GM18873 (cell line): Measurements from ENCODE around the gene SEMA3A.

Experiments used
- ATAC-seq: cut with Tn5 transposase; IDR thresholded peaks from one replicate; pipeline ENCODE4 v1.9.1; 2021; ENCODE audit warnings: mild to moderate bottlenecking, moderate library complexity, moderate number of reproducible peaks; ENCODE audit not compliant: unreplicated experiment, low FRiP score

Gene SEMA3A

DNA sequence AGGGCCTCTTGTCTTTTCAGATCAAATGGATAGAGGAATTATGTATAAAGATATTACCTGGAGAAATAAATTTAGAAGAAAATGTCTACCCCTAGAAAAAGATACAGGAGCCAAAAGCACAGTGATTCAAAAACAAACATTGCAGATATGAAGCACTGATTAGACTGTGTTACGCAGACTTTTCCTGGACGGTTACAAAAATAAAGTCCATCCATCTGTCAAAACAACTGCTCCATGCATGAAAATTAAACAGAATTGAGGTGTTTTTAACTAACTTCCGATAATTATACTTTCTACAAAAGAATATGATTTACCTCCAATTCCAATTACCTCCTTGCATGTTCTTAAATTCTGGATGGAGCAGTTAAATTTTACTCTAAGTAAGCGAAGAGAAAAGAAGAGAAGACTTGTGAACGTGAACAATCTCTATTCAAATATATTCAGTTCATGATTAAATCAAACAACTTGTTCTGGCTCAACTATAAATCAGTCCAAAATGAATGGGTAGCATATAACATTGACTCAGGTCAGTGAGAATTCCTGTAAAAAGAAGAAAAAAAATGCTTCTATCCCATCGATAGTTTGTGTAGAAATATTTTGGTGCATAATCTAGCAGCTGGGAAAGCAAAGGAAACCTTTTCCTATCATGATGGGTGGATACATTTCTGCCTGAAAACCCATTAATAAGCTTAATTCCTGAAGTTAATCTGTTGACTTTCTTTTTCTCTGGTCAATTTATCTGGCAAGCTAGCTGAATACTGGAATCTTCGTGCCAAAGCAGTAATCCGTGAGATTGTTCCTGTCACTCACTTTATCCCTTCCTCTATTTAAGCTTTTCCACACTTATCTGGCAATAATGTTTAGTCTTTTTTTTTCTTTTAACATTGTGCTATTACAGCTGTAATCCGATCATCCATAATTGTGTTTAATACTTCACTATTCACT lies 80.4 kb downstream of the SEMA3A start:
- ATAC-seq, result no peak

- ATAC-seq, result no peak
These were observed 81.3 kb downstream of the SEMA3A start for GRCh38 chr7:84113286-84113685.

DNA sequence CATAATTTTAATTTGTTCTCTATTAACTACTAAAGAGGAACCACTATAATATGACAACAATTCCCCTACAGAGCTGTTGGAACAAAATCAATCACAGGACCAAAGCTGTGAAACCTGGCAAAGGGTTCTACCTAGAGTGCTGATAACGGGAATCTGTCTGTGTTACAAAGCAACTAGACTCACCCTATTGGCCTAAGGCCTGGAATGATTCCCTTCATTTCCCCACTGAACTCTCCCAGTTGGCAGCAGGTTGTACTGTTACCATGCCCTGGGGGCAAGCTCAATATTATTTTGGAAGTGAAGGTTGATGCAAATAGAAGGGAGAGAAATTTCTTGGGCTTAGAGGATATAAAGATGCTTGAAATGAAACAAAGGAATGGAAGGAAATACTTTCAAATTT lies 81.8 kb downstream of the SEMA3A start:
- ATAC-seq, result no peak

- no peak for ATAC-seq
These were observed 82.7 kb downstream of the SEMA3A start for GRCh38 chr7:84111842-84112241.

GRCh38 chr7:84110400-84110799 lies 84.2 kb downstream of the SEMA3A start:
- no peak for ATAC-seq

GRCh38 chr7:84108787-84109186 lies 85.8 kb downstream of the SEMA3A start:
- no peak for ATAC-seq

DNA sequence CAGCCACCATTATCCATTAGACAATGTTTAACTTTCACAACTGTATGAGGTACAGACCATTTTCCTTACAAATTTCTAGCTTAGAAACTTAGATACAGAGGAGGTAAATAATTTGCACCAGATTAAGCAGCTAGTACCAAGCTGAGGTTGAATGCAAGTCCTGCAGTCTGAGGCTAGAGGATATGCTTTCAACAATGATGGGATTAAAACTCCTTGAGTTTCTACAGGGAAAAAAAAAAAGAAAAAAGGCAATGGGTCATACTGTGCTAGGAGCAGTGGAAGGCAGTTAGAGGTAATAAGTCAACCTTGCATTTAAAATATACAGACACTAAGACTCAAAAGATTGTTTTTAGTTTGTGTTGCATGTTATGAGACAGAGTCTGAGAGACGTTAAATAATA lies 86.5 kb downstream of the SEMA3A start:
- no peak for ATAC-seq

GRCh38 chr7:84107259-84107658 lies 87.3 kb downstream of the SEMA3A start:
- ATAC-seq, result no peak

DNA sequence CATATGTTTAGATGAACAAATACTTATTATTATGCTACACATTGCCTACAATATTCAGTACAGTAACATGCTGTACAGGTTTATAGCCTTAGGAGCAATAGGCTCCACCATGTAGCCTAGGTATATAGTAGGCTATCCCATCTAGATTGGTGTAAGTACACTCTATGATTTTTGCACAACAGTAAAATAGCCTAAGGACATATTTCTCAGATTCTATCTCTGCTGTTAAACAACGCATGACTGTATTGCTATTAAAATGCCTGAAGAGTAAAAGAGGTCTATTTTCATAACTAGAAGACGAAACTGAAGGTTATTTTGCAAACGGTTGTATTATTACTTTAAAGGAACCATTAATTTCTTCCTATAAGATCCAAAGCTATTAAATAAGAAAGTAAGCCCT lies 88.3 kb downstream of the SEMA3A start:
- no peak for ATAC-seq

GRCh38 chr7:84105586-84105985 lies 89.0 kb downstream of the SEMA3A start:
- no peak for ATAC-seq

- no peak for ATAC-seq
These were observed 89.8 kb downstream of the SEMA3A start for GRCh38 chr7:84104826-84105225.

DNA sequence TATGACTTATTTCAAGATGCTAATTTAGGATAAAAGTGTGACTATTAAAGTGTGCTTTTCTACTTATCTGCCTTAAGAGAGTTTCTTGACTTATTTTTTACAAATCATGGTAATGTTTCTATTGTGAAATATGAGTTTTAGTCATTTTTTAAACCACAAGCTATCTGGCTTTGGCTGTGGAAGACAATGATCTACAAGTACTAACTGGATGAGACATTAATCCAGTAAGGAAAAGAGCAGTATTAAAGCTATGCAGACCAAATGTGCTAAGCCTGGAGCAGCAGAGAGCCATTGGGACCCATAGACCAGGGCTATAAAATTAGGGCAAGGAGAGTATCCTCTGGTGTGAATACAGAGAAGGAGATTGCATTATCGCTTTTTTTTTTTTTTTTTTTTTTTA lies 92.4 kb downstream of the SEMA3A start:
- no peak for ATAC-seq

GRCh38 chr7:84100866-84101265 lies 93.7 kb downstream of the SEMA3A start:
- ATAC-seq, result no peak

DNA sequence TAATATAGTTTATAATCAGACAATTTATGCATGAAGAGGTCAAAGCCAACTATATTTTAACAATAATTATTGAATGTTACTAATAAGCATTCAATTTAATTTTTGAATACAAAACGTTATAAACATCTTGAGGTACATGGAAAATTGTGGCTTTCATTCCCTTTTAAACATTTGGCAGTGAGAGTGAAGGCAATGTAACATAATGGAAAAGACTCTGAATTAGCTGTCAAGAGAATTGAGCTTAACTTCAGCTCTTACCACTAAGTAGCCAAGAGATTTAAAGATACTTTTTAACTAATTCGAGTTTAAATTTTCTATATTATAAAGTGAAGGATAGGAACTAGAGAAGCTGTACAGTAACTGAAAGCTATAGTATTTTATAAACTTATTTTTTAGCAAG lies 98.6 kb downstream of the SEMA3A start:
- no peak for ATAC-seq

DNA sequence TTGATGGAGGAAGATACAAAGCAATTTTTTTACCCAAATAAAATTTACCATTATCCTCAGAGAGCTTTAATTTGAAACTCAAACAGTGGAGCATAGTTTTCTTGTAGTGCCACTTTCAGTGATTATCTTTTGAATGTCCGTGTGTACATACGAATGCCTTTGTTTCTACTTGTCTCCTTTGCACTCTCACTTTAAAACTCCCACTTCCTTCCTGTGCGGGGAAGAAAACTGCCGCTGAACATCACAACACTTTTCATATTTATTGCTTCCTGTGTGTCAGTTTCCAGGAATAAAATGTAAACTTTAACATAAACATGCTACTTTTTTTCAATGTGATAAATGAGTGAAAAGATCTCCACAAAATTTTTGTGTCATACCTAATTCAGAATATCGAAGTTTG lies 102.4 kb downstream of the SEMA3A start:
- no peak for ATAC-seq

DNA sequence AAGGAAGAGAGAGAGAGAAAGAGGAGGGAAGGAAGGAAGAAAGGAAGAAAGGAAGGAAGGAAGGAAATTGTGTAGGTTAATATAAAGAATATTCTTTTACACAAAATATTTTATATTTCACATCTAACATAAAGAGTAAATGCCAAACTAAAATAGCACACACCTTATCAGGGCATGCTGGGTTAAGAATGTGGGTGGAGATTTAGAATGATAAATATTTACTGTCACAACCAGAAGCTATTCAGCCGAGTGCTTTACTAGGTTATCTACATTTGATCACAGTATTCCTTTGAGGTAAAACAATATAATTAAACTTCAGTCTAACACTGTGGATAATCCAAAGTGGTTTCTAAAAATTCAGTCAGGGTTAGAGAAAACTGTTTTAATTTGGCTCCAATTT lies 103.3 kb downstream of the SEMA3A start:
- no peak for ATAC-seq

DNA sequence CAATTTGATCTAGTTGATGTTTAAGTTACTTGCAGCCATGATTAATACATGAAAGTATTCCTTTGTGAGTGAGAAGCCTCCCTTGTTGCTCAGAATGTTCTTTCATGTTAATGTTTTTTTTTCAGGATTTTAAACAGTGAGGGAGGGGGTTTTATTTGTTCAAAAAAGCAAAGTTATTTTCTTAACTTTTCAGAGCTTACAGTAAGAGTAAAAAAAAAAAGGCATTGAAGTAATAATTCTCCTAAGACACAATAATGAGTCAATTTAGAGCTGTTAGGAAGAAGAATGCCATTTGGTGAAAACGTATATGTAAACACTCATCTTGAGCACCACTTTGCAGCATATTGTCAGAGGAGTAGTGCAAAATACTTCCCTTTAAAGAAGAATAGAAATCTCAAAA lies 105.8 kb downstream of the SEMA3A start:
- no peak for ATAC-seq

GRCh38 chr7:84085998-84086397 lies 108.6 kb downstream of the SEMA3A start:
- ATAC-seq, result no peak

DNA sequence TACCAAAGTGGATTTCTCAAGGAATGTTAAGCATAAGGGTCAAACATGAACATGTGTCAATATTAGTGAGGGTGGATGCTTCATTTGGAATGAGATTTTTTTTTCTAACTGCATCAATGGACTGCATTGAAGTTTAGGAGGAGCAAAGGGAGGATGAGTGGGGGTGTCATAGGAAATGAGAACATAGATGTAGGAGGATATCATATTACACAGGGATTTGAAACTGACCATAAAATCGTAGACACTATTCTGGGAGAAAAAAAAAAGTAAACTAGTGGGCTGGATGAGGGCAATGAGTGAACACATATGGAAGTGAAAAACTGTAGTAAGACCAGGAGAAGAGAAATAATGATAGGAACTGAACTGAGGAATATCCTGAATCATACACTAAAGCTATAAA lies 109.4 kb downstream of the SEMA3A start:
- ATAC-seq, result no peak

- no peak for ATAC-seq
These were observed 110.7 kb downstream of the SEMA3A start for GRCh38 chr7:84083846-84084245.

DNA sequence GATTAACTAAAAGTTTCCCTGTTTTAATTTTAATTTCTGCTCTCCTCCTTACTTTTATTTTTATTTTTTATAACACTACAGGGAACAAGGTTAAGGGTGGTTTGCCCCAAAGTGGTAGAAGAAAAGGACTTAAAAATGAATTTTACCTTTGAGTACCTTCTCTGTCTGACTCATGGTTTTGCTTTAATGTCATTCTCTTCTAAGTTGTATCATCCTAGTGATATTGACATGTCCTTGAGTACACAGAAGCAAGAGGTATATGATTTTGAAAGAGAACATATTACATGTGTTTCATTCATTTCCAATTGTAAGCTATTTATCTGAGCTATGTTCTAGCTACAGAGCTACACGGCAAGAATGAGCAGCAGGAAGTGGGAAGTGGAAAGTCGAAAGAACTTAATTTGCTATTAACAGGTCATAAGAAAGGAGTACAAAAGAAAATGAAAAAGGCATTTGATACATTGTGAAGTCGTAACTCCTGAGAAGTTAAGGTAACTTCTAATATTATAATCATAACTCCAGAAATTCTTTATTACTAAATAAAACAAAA lies 112.5 kb downstream of the SEMA3A start:
- ATAC-seq, result no peak

DNA sequence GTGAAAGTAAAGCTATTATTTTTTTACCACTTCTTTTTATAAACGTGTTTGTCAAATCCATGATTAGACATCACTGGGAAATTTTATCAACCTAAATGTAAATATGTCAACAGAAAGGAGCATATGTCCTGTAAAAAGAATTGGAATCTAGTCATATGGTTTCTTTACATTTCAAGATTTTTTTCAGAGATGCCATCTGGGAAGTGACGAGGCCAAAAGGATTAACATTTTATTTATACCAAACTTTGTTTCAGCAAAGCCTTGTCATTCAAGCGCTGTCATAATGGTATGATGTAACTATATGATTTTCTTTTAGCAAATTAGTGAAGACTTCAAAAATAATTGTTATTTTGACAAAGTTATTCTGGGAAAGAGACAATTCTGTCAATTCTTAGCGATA lies 117.3 kb downstream of the SEMA3A start:
- no peak for ATAC-seq
